A673 (cell line): Measurements from ENCODE around the gene AHRR. TPM values are rescaled to one million over a fixed set of nuclear protein-coding genes. Genes with fewer than 3 reads are reported as not detected.

Experiments used
- BruUV-seq: library from RNA; stranded (reverse); fragments of 400-500 nt; replicated peaks from 2 replicates; lab custom pipeline; 2021; lab: Mats Ljungman, UMichigan
- CTCF ChIA-PET: fragments of 300-600 bp; sonication (Branson Sonifier 250); formaldehyde crosslinking; loops from one replicate; lab custom pipeline; 2022; ENCODE audit warnings: antibody characterized with exemption; lab: Charles Lee
- POLR2A ChIA-PET: fragments of 300-600 bp; sonication (Branson Sonifier 250); formaldehyde crosslinking; loops from one replicate; lab custom pipeline; 2022; ENCODE audit warnings: antibody characterized with exemption; ENCODE audit not compliant: low non-redundant PET; lab: Charles Lee
- DNase-seq: peaks from one replicate; pipeline ENCODE4 v3.0.0-alpha.2; 2015; ENCODE audit warnings: low spot score
- H3K27ac ChIP-seq: fragments of 200-600 bp; sonication (generic); 2 replicates; pipeline ENCODE4 v1.5.1; 2016; ENCODE audit warnings: mixed run types, low read depth, mild to moderate bottlenecking, mixed read lengths, antibody characterized with exemption, low read length; ENCODE audit not compliant: poor library complexity, severe bottlenecking
- H3K27me3 ChIP-seq: fragments of 200-600 bp; sonication (generic); replicated peaks from 2 replicates; pipeline ENCODE4 v1.6.1; 2017; ENCODE audit warnings: mixed run types, low read depth, mild to moderate bottlenecking, mixed read lengths, antibody characterized with exemption, low read length; ENCODE audit not compliant: insufficient read depth, poor library complexity
- H3K36me3 ChIP-seq: fragments of 200-600 bp; sonication (generic); 2 replicates; pipeline ENCODE4 v1.6.1; 2016; ENCODE audit warnings: mixed run types, mild to moderate bottlenecking, mixed read lengths, antibody characterized with exemption, low read length; ENCODE audit not compliant: insufficient read depth, poor library complexity, severe bottlenecking
- H3K4me1 ChIP-seq: fragments of 200-600 bp; sonication (generic); 2 replicates; pipeline ENCODE4 v1.6.1; 2017; ENCODE audit warnings: mixed run types, mild to moderate bottlenecking, mixed read lengths, antibody characterized with exemption, low read length; ENCODE audit not compliant: insufficient read depth, poor library complexity, severe bottlenecking
- H3K4me3 ChIP-seq: fragments of 200-600 bp; sonication (generic); 2 replicates; pipeline ENCODE4 v1.5.1; 2016; ENCODE audit warnings: low read depth, mixed run types, mild to moderate bottlenecking, mixed read lengths, low read length; ENCODE audit not compliant: poor library complexity, severe bottlenecking
- H3K9me3 ChIP-seq: fragments of 200-600 bp; sonication (generic); 2 replicates; pipeline ENCODE4 v1.6.1; 2016; ENCODE audit warnings: mixed run types, low read depth, mild to moderate bottlenecking, mixed read lengths, antibody characterized with exemption, low read length; ENCODE audit not compliant: poor library complexity, severe bottlenecking
- EZH2 ChIP-seq: fragments of 200-600 bp; sonication (generic); IDR thresholded peaks from 2 replicates; pipeline ENCODE4 v1.6.1; 2017; ENCODE audit warnings: borderline replicate concordance, low read depth, mild to moderate bottlenecking, mixed read lengths, antibody characterized with exemption, low read length; ENCODE audit not compliant: poor library complexity, severe bottlenecking
- intact Hi-C: fragments of 100-400 bp; cut with micrococcal nuclease; formaldehyde crosslinking; loops from one replicate; pipeline ENCODE4 v1.10.0; 2022; ENCODE audit not compliant: unreplicated experiment
- total RNA-seq: library from RNA; stranded (reverse); gene quantifications from 2 replicates; pipeline ENCODE4 v1.2.3, GENCODE V29; 2021
- TF ChIP-seq, protein P1 (sequence below): fragments of 300-800, 200-600 bp; sonication (generic); conservative IDR thresholded peaks from 2 replicates; pipeline ENCODE4 v1.5.1; 2017; ENCODE audit warnings: low read depth, mild to moderate bottlenecking, antibody characterized with exemption, low read length, moderate library complexity, mixed read lengths

Gene AHRR
- total RNA-seq, 1 experiment from 2014 or later = 2.2 TPM

- H3K27me3 ChIP-seq = peaks cover 8% of the 10 kb centered on the region
- no peaks in the 10 kb centered on the region for H3K9me3 ChIP-seq
- no TSS peak for BruUV-seq
- peaks cover 16% of the 10 kb centered on the region for H3K4me1 ChIP-seq
- no peak overlapping the region for H3K4me3 ChIP-seq
- POLR2A ChIA-PET = no interaction called here
- CTCF ChIA-PET = no interaction called here
- no peak for DNase-seq
- intact Hi-C loops = loop anchor here (5.0 kb wide), 1 partner anchor 117 kb away; no protein-coding TSS in a partner anchor
- H3K36me3 ChIP-seq = peaks cover 6% of the 10 kb centered on the region
- TF ChIP-seq, protein P1, sequence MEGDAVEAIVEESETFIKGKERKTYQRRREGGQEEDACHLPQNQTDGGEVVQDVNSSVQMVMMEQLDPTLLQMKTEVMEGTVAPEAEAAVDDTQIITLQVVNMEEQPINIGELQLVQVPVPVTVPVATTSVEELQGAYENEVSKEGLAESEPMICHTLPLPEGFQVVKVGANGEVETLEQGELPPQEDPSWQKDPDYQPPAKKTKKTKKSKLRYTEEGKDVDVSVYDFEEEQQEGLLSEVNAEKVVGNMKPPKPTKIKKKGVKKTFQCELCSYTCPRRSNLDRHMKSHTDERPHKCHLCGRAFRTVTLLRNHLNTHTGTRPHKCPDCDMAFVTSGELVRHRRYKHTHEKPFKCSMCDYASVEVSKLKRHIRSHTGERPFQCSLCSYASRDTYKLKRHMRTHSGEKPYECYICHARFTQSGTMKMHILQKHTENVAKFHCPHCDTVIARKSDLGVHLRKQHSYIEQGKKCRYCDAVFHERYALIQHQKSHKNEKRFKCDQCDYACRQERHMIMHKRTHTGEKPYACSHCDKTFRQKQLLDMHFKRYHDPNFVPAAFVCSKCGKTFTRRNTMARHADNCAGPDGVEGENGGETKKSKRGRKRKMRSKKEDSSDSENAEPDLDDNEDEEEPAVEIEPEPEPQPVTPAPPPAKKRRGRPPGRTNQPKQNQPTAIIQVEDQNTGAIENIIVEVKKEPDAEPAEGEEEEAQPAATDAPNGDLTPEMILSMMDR = no peak
- no peak for TF ChIP-seq EZH2
- H3K27ac ChIP-seq = no peak overlapping the region
Observed at GRCh38 chr5:314676-315487, 6.6 kb upstream of the AHRR start.

DNA sequence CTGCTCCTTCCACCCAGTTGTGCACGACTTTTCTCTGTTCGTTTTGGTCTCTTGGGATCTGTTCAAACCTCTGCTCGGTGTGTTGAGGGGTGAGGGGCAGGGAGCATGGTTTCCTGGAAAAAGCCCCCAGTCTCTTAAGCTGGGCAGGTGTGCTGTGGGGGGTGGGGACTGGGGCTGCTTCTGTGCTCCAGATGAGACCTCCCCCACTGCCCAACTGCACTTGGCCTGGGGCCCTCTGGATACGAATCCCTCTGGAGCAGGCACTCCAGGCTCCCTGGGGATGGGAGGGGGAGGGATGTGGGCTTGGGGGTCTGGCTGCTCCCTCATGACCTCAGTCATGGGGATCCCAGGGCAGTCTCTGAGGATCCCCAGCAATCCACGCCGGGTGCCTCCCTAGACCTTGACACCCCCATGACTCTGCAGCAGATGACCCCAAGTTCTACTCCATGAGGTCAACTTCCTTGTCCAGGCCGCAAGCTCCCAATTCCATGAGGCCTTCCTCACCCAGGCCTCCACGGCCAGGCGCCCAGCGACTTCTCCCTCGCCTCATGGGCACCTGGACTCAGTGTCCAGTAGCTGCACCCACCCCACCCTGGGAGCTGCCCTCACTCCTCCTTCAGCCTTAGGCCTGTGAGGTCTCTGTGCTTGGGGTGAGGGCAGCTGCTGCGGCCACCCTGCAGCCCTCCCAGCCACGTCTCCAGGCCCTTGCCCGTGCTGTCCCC lies 5.9 kb upstream of the AHRR start:
- ChIA-PET POLR2A (no interaction called here), CTCF (no interaction called here)
- Histone ChIP-seq H3K36me3 (peaks cover 6% of the 10 kb centered on the region), H3K4me3 (no peak overlapping the region), H3K4me1 (peaks cover 16% of the 10 kb centered on the region), H3K27ac (no peak overlapping the region), H3K9me3 (no peaks in the 10 kb centered on the region), H3K27me3 (peaks cover 14% of the 10 kb centered on the region)
- TF ChIP-seq, protein P1 = no peak
- no peak for TF ChIP-seq EZH2
- no TSS peak for BruUV-seq
- no peak for DNase-seq
- intact Hi-C loops = loop anchor here (5.0 kb wide), 1 partner anchor 117 kb away; no protein-coding TSS in a partner anchor

DNA sequence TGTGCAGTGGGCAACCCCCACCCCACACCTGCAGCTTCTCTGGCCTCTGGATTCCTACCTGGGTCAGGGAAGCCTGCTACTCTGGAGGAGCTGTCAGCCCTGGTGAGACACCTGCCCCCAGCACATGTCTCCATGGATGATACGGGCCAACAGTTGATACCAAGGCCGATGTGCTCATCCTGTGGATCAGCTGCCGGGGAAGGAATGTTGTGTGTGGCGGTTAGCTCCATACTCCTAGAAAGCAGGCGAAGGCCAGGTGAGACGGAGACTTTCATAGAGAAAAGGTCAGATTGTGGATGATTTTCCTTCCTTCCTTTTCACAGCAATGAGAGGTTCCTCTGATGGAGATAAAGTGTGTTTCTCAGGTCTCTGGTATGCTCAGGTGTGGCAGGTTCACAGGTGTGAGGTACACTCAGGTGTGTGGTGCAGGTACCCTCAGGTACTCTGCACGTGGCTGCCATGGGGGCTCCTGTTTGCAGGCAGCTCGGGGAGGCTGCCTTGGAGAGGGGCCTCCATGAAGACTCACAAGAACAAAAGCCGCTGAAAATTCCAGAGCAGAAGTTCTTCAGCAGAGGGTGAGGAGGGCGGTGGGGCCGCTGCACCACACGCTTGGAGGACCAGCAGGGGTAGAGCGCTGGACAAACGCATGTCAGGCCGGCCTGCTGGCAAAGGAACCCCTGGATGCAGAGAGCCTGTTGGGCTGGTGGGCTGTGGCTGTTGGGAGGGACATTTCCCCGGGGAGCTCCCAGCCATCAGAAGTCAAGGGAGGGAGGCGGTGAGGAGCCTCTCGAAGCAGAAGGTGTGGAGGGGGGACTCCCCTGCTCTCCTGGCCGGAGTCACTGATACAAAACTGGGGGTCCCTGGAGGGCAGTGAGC lies 5.1 kb upstream of the AHRR start:
- no peak overlapping the region for H3K4me3 ChIP-seq
- peaks cover 16% of the 10 kb centered on the region for H3K4me1 ChIP-seq
- CTCF ChIA-PET = interaction anchor here (0.9 to 1.1 kb wide), 2 partner anchors 113 to 115 kb away, joined by 3 to 7 read pairs; no protein-coding TSS in a partner anchor
- no TSS peak for BruUV-seq
- peaks cover 22% of the 10 kb centered on the region for H3K27me3 ChIP-seq
- TF ChIP-seq, protein P1 = no peak
- TF ChIP-seq EZH2 = no peak
- no peaks in the 10 kb centered on the region for H3K9me3 ChIP-seq
- no peak overlapping the region for H3K27ac ChIP-seq
- POLR2A ChIA-PET = interaction anchor here (0.6 kb wide), 1 partner anchor 223 kb away, joined by 3 read pairs; no protein-coding TSS in a partner anchor
- intact Hi-C loops = loop anchor here (5.0 kb wide), 1 partner anchor 116 kb away; no protein-coding TSS in a partner anchor
- peaks cover 6% of the 10 kb centered on the region for H3K36me3 ChIP-seq
- DNase-seq = peak; percentile 14
